ENCODE results near the gene EVA1A.

Gene EVA1A

GRCh38 chr2:75560768-75561565 is at the start of gene EVA1A:
Gene EVA1A, minus strand, starts transcription at chr2:75560939. Its CDS starts 42,799 bp downstream, at chr2:75518140.
- no peak for DNase-seq (ENCODE audit: low read depth in 2 of 2)

GRCh38 chr2:75609937-75610508 is 49.3 kb upstream of the EVA1A start:
- no peak for DNase-seq (ENCODE audit: low read depth in 2 of 2)

GRCh38 chr2:75609334-75609689 is 48.6 kb upstream of the EVA1A start:
- no peak for DNase-seq (ENCODE audit: low read depth in 2 of 2)

GRCh38 chr2:75608684-75609333 is 48.1 kb upstream of the EVA1A start:
- peak in 1 of 2 donors; percentile 12 for DNase-seq (ENCODE audit: low read depth in 2 of 2)

- DNase-seq (ENCODE audit: low read depth in 2 of 2): no peak
Observed at GRCh38 chr2:75607988-75608683, 47.4 kb upstream of the EVA1A start.

GRCh38 chr2:75607400-75607798 is 46.7 kb upstream of the EVA1A start:
- DNase-seq (ENCODE audit: low read depth in 2 of 2): no peak

GRCh38 chr2:75606761-75607399 is 46.1 kb upstream of the EVA1A start:
- DNase-seq (ENCODE audit: low read depth in 2 of 2): no peak

GRCh38 chr2:75605770-75606529 is 45.2 kb upstream of the EVA1A start:
- DNase-seq (ENCODE audit: low read depth in 2 of 2): no peak

- DNase-seq (ENCODE audit: low read depth in 2 of 2): no peak
Observed at GRCh38 chr2:75604484-75604883, 43.7 kb upstream of the EVA1A start.

- no peak for DNase-seq (ENCODE audit: low read depth in 2 of 2)
Observed at GRCh38 chr2:75603477-75603876, 42.7 kb upstream of the EVA1A start.

GRCh38 chr2:75602724-75603342 is 42.1 kb upstream of the EVA1A start:
- no peak for DNase-seq (ENCODE audit: low read depth in 2 of 2)

GRCh38 chr2:75600461-75601011 is 39.8 kb upstream of the EVA1A start:
- no peak for DNase-seq (ENCODE audit: low read depth in 2 of 2)

GRCh38 chr2:75598589-75599155 is 37.9 kb upstream of the EVA1A start:
- DNase-seq (ENCODE audit: low read depth in 2 of 2): no peak

- DNase-seq (ENCODE audit: low read depth in 2 of 2): no peak
Observed at GRCh38 chr2:75597949-75598348, 37.2 kb upstream of the EVA1A start.

- DNase-seq (ENCODE audit: low read depth in 2 of 2): no peak
Observed at GRCh38 chr2:75596784-75597183, 36.0 kb upstream of the EVA1A start.

- no peak for DNase-seq (ENCODE audit: low read depth in 2 of 2)
Observed at GRCh38 chr2:75595541-75596395, 35.0 kb upstream of the EVA1A start.

GRCh38 chr2:75594596-75594995 is 33.9 kb upstream of the EVA1A start:
- DNase-seq (ENCODE audit: low read depth in 2 of 2): no peak

- no peak for DNase-seq (ENCODE audit: low read depth in 2 of 2)
Observed at GRCh38 chr2:75592888-75593287, 32.1 kb upstream of the EVA1A start.

- DNase-seq (ENCODE audit: low read depth in 2 of 2): no peak
Observed at GRCh38 chr2:75592030-75592429, 31.3 kb upstream of the EVA1A start.
